Lower lobe of right lung (tissue), 2 donors: Measurements from ENCODE around the gene MKRN1. TPM values are rescaled to one million over a fixed set of nuclear protein-coding genes. Genes with fewer than 3 reads are reported as not detected.
A peak's percentile ranks its signal among the peaks of the same experiment; 100 is the strongest.
"Not testable (repeated sequence)": the region's sequence is repeated elsewhere in the genome, so short reads cannot be mapped to it uniquely, and the experiment has no call there.

Source experiments
- ATAC-seq, 2 donors: fragments of 200-7000 bp; cut with Tn5 transposase; one replicate each; pipeline ENCODE4 v1.9.1; 2020 to 2022; ENCODE audit warnings: mild to moderate bottlenecking in 2 of 2, moderate library complexity in 2 of 2
- DNase-seq: peaks from one replicate; pipeline ENCODE4 v3.0.0-alpha.2; 2020
- H3K27ac ChIP-seq: fragments of 200-600 bp; one replicate; pipeline ENCODE4 v1.8.0; 2022
- H3K27me3 ChIP-seq: fragments of 200-600 bp; one replicate; pipeline ENCODE4 v1.8.0; 2022; ENCODE audit warnings: low read depth
- H3K36me3 ChIP-seq: fragments of 200-600 bp; one replicate; pipeline ENCODE4 v1.8.0; 2022; ENCODE audit warnings: mild to moderate bottlenecking
- H3K4me1 ChIP-seq: fragments of 200-600 bp; one replicate; pipeline ENCODE4 v1.8.0; 2022
- H3K4me3 ChIP-seq: fragments of 200-600 bp; one replicate; pipeline ENCODE4 v1.8.0; 2022; ENCODE audit warnings: mild to moderate bottlenecking
- H3K9me3 ChIP-seq: fragments of 200-600 bp; one replicate; pipeline ENCODE4 v1.8.0; 2022
- intact Hi-C: fragments of 100-400 bp; cut with DNase I; formaldehyde crosslinking; loops from one replicate; pipeline ENCODE4 v1.11.0; 2022
- total RNA-seq: library from RNA; stranded (reverse); fragmentation: NEBNext Ultra II Directional; extraction: Animal tissue kit (Norgen Biotek cat#: 25700); gene quantifications from one replicate; pipeline ENCODE4 v1.2.1, GENCODE V29; 2021
- TF ChIP-seq, protein P1 (sequence below): fragments of 200-600 bp; IDR thresholded peaks from one replicate; pipeline ENCODE4 v1.8.0; 2022; ENCODE audit warnings: antibody characterized with exemption, mild to moderate bottlenecking
- donor health status: DM: no; HTN: yes; CAD: no; lungs with severe emphysema.

The MKRN1 gene
- total RNA-seq, 1 donor from 2014 or later: 112 TPM

GRCh38 chr7:140519007-140519399 lies 39.7 kb upstream of the MKRN1 start:
- peaks cover 13% of the 10 kb centered on the region for H3K4me1 ChIP-seq
- H3K27me3 ChIP-seq: no peaks in the 10 kb centered on the region
- peaks cover 8% of the 10 kb centered on the region for H3K36me3 ChIP-seq
- TF ChIP-seq, protein P1, sequence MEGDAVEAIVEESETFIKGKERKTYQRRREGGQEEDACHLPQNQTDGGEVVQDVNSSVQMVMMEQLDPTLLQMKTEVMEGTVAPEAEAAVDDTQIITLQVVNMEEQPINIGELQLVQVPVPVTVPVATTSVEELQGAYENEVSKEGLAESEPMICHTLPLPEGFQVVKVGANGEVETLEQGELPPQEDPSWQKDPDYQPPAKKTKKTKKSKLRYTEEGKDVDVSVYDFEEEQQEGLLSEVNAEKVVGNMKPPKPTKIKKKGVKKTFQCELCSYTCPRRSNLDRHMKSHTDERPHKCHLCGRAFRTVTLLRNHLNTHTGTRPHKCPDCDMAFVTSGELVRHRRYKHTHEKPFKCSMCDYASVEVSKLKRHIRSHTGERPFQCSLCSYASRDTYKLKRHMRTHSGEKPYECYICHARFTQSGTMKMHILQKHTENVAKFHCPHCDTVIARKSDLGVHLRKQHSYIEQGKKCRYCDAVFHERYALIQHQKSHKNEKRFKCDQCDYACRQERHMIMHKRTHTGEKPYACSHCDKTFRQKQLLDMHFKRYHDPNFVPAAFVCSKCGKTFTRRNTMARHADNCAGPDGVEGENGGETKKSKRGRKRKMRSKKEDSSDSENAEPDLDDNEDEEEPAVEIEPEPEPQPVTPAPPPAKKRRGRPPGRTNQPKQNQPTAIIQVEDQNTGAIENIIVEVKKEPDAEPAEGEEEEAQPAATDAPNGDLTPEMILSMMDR: no peak
- ATAC-seq: no peak
- no peak overlapping the region for H3K4me3 ChIP-seq
- H3K9me3 ChIP-seq: no peaks in the 10 kb centered on the region
- no peak for DNase-seq
- H3K27ac ChIP-seq: peak overlapping the region; percentile 46
- intact Hi-C loops: loop anchor here (5.0 kb wide), 1 partner anchor 133 kb away; no protein-coding TSS in a partner anchor

GRCh38 chr7:140518370-140519006 lies 39.2 kb upstream of the MKRN1 start:
- DNase-seq (no peak), ATAC-seq (peak in 1 of 2 donors; percentile 15)
- Histone ChIP-seq H3K9me3 (no peaks in the 10 kb centered on the region), H3K27ac (peak overlapping the region; percentile 46), H3K36me3 (peaks cover 7% of the 10 kb centered on the region), H3K27me3 (no peaks in the 10 kb centered on the region), H3K4me3 (no peak overlapping the region), H3K4me1 (peaks cover 13% of the 10 kb centered on the region)
- TF ChIP-seq, protein P1: no peak
- intact Hi-C loops: loop anchor here (5.0 kb wide), 1 partner anchor 134 kb away; no protein-coding TSS in a partner anchor

DNA sequence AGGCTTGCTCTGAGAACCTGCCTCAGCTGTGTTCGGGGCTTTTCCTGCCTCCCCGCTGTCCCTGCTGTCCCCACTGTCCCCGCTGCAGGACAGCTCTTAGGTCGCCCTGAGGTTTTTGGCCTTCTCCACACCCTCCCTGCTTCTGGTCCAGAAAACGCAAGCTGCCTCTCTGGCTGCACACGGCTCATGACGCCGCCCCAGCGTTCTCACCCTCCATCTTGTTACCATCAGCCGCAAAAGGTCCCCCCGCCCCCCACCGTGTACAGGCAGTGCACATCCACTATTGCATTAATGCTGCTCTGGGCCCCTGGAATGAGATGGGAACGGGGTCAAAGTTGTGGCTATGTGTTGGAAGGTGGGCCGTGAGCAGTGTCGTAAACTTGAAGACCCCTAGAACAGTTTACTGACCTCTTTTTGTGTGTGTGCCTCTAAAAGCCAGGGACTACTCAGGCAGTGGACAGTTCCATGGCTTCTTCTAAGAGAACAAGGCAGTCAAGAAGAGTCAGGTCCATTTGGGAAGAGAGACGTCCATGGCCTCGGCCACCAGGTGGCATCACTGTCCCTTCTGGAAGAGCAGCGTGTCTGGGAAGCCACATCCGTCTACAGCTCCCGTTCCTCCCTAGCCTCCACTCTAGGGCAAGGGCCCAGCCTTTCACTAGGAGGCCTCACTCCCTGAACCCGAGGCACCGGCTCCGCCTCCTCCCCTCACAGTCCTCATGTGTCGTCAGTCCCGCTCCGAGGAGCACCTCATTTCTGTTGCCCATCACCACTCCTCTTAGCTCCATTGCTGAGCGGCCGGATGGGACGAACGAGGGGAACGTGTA lies 38.5 kb upstream of the MKRN1 start:
- Histone ChIP-seq H3K4me3 (no peak overlapping the region), H3K9me3 (no peaks in the 10 kb centered on the region), H3K27me3 (no peaks in the 10 kb centered on the region), H3K4me1 (peaks cover 13% of the 10 kb centered on the region), H3K36me3 (peaks cover under 1% of the 10 kb centered on the region), H3K27ac (peak overlapping the region; percentile 46)
- ATAC-seq (peak; percentile 92 to 95), DNase-seq (peak; percentile 89)
- intact Hi-C loops: loop anchor here (5.0 kb wide), 1 partner anchor 135 kb away; no protein-coding TSS in a partner anchor
- TF ChIP-seq, protein P1: peak; percentile 84

DNA sequence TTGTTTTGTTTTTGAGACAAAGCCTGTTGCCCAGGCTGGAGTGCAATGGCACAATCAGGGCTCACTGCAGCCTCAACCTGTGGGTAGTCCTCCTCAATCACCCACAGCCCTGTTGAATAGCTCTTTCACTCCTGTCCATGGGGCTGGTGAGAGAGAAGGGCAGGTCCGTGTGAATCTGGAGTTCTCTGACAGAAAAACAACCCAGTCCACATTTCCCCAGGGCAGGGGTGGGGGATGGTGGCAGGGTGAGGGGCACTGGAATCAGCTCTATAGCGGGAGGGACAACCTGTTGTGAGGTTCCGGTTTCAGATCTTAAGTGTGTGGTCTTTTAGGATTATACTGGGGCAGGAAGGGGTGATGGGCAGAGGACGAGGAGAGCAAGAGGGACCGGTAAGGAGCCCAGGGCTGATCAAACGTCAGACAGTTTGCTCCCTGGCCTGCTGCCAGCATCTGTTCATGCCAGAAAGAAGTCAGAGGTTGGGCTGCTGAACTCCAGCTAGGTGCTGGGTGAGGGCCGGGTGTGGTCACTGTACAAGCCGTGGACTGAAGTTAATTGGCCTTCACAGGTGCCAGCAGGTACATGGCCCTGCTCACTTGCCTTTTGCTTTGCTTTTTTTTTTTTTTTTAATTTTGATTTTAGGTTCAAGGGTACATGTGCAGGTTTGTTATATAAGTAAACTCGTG lies 33.2 kb upstream of the MKRN1 start:
- ATAC-seq (peak; percentile 36 to 48), DNase-seq (peak; percentile 65)
- Histone ChIP-seq H3K36me3 (no peaks in the 10 kb centered on the region), H3K9me3 (no peaks in the 10 kb centered on the region), H3K4me3 (no peak overlapping the region), H3K4me1 (no peaks in the 10 kb centered on the region), H3K27ac (no peak overlapping the region), H3K27me3 (no peaks in the 10 kb centered on the region)
- TF ChIP-seq, protein P1: no peak
- intact Hi-C loops: no loop called here

DNA sequence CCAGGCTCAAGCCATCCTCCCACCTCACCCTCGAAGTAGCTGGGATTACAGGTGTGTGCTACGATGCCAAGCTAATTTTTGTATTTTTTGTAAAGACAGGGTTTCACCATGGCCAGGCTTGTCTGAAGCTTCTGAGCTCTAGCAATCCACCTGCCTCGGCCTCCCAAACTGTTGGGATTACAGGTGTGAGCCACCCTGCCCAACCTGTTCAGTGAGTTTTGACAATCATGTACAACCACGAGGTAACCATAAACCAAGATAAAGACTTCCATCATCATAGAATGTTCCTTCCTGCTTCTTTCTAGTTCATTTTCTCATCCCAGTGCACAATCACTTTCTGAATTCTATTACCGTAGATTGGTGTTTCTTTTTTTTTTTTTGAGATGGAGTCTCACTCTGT lies 30.5 kb upstream of the MKRN1 start:
- Histone ChIP-seq H3K27ac (no peak overlapping the region), H3K9me3 (no peaks in the 10 kb centered on the region), H3K36me3 (no peaks in the 10 kb centered on the region), H3K27me3 (no peaks in the 10 kb centered on the region), H3K4me3 (no peak overlapping the region), H3K4me1 (no peaks in the 10 kb centered on the region)
- DNase-seq (no peak), ATAC-seq (no peak)
- intact Hi-C loops: no loop called here
- TF ChIP-seq, protein P1: no peak

DNA sequence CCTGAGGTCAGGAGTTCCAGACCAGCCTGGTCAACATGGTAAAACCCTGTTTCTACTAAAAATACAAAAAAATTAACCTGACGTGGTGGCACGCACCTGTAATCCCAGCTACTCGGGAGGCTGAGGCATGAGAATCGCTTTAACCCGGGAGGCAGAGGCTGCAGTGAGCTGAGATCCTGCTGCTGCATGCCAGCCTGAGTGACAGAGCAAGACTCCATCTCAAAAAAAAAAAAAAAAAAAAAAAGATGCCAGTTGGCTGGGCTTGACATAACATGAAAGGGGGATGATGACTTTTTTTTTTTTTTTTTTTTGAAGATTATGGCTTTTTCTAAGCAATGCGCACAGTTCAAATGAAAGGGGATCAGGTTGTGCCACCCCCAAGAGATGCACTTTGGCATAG lies 28.3 kb upstream of the MKRN1 start:
- H3K27ac ChIP-seq, H3K36me3 ChIP-seq: not testable (repeated sequence)

More for the DNA sequence above, 28.3 kb upstream of the MKRN1 start:
- DNase-seq, H3K4me1 ChIP-seq, H3K9me3 ChIP-seq, H3K4me3 ChIP-seq, H3K27me3 ChIP-seq, ATAC-seq, intact Hi-C loops: not testable (repeated sequence)
